Astrocyte (in vitro differentiated cells and primary cell): Measurements from ENCODE around the gene LRRC19. TPM values are rescaled to one million over a fixed set of nuclear protein-coding genes. Genes with fewer than 3 reads are reported as not detected.
A peak's percentile ranks its signal among the peaks of the same experiment; 100 is the strongest.

Experiments used
- DNase-seq: peaks from one replicate; pipeline ENCODE4 v3.0.0-alpha.2; 2010; ENCODE audit warnings: low read depth
- FAIRE-seq: peaks from 2 replicates; lab custom pipeline; 2011; peaks lifted over from hg19 to GRCh38; lab: Jason Lieb, UNC
- H2AFZ ChIP-seq: 2 replicates; pipeline ENCODE4 v1.6.0; 2012; ENCODE audit warnings: low read depth, low read length, inconsistent platforms
- H3K27ac ChIP-seq: 2 replicates; pipeline ENCODE4 v1.5.1; 2011; ENCODE audit warnings: low read depth, low read length, inconsistent platforms
- H3K27me3 ChIP-seq: 2 replicates; pipeline ENCODE4 v1.6.0; 2011; ENCODE audit warnings: low read length, inconsistent platforms; ENCODE audit not compliant: insufficient read depth
- H3K36me3 ChIP-seq: 2 replicates; pipeline ENCODE4 v1.5.1; 2011; ENCODE audit warnings: low read length, inconsistent platforms; ENCODE audit not compliant: insufficient read depth
- H3K4me1 ChIP-seq: 2 replicates; pipeline ENCODE4 v1.5.1; 2011; ENCODE audit warnings: low read length, inconsistent platforms; ENCODE audit not compliant: insufficient read depth
- H3K4me2 ChIP-seq: 2 replicates; pipeline ENCODE4 v1.6.0; 2012; ENCODE audit warnings: low read length, inconsistent platforms
- H3K4me3 ChIP-seq: 2 replicates; pipeline ENCODE4 v1.5.1; 2011; ENCODE audit warnings: low read depth, mild to moderate bottlenecking, low read length, inconsistent platforms; ENCODE audit not compliant: insufficient read depth
- H3K79me2 ChIP-seq: 2 replicates; pipeline ENCODE4 v1.6.0; 2012; ENCODE audit warnings: mild to moderate bottlenecking, low read length, inconsistent platforms; ENCODE audit not compliant: insufficient read depth
- H3K9ac ChIP-seq: 2 replicates; pipeline ENCODE4 v1.6.0; 2012; ENCODE audit warnings: mild to moderate bottlenecking, low read length, inconsistent platforms
- H3K9me3 ChIP-seq: 2 replicates; pipeline ENCODE4 v1.5.1; 2012; ENCODE audit warnings: low read depth, mild to moderate bottlenecking, low read length, inconsistent platforms; ENCODE audit not compliant: insufficient read depth
- H4K20me1 ChIP-seq: 2 replicates; pipeline ENCODE4 v1.6.0; 2012; ENCODE audit warnings: low read length, inconsistent platforms; ENCODE audit not compliant: insufficient read depth
- H3K27ac Mint-ChIP-seq: one replicate; pipeline ENCODE4 v1.8.0; 2021; ENCODE audit warnings: mild to moderate bottlenecking, mixed read lengths; ENCODE audit not compliant: unreplicated experiment
- H3K27me3 Mint-ChIP-seq: one replicate; pipeline ENCODE4 v1.8.0; 2021; ENCODE audit warnings: low read depth, mixed read lengths; ENCODE audit not compliant: unreplicated experiment
- H3K36me3 Mint-ChIP-seq: one replicate; pipeline ENCODE4 v1.8.0; 2021; ENCODE audit warnings: low read depth, mixed read lengths; ENCODE audit not compliant: unreplicated experiment
- H3K4me1 Mint-ChIP-seq: one replicate; pipeline ENCODE4 v1.8.0; 2021; ENCODE audit warnings: low read depth, mixed read lengths; ENCODE audit not compliant: unreplicated experiment
- H3K4me3 Mint-ChIP-seq: one replicate; pipeline ENCODE4 v1.8.0; 2021; ENCODE audit warnings: mild to moderate bottlenecking, moderate library complexity, mixed read lengths; ENCODE audit not compliant: unreplicated experiment
- H3K9me3 Mint-ChIP-seq: one replicate; pipeline ENCODE4 v1.8.0; 2021; ENCODE audit warnings: mild to moderate bottlenecking, mixed read lengths; ENCODE audit not compliant: unreplicated experiment
- EZH2 ChIP-seq: IDR thresholded peaks from 2 replicates; pipeline ENCODE4 v1.6.1; 2012; ENCODE audit warnings: mild to moderate bottlenecking, low read length, inconsistent platforms; ENCODE audit not compliant: insufficient read depth
- total RNA-seq: library from RNA; stranded (reverse); gene quantifications from 2 replicates; pipeline ENCODE4 v1.2.1, GENCODE V29; 2021
- TF ChIP-seq, protein P1 (sequence below): IDR thresholded peaks from 2 replicates; pipeline ENCODE4 v1.5.1; 2011; ENCODE audit warnings: low read depth, mild to moderate bottlenecking, inconsistent platforms, low read length, moderate library complexity; ENCODE audit not compliant: insufficient read depth

The LRRC19 gene
- total RNA-seq, 1 donor from 2014 or later: not detected

DNA sequence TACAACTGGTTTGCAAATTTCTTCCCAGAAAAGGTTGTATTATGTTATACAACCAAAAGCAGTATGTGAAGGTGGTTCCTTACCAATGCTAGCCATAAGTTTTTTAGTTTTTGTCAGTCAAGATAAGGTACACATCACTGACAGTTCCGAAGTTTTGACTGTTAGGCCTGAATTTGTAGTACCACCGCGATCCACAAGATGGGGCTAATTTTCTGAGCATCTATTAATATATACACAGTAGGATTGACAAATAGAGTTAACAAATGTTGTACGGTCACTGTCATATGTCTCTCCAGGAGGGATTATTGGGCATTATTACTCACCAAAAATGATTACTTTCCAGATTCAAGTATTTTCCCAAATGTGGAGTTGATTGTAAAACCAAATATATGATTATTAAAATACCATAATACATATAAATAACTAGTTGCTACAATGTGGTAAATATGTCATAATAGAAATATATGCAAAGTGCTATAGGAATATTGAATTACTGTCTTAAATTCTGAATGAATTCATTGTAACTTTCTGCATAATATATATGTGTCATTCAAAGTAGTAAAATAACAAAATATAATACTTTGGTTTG lies 28.4 kb upstream of the LRRC19 start:
- Histone ChIP-seq H2AFZ (no peak overlapping the region), H3K4me2 (no peak overlapping the region)
- TF ChIP-seq, protein P1, sequence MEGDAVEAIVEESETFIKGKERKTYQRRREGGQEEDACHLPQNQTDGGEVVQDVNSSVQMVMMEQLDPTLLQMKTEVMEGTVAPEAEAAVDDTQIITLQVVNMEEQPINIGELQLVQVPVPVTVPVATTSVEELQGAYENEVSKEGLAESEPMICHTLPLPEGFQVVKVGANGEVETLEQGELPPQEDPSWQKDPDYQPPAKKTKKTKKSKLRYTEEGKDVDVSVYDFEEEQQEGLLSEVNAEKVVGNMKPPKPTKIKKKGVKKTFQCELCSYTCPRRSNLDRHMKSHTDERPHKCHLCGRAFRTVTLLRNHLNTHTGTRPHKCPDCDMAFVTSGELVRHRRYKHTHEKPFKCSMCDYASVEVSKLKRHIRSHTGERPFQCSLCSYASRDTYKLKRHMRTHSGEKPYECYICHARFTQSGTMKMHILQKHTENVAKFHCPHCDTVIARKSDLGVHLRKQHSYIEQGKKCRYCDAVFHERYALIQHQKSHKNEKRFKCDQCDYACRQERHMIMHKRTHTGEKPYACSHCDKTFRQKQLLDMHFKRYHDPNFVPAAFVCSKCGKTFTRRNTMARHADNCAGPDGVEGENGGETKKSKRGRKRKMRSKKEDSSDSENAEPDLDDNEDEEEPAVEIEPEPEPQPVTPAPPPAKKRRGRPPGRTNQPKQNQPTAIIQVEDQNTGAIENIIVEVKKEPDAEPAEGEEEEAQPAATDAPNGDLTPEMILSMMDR: peak; percentile 96
- TF ChIP-seq EZH2: no peak

DNA sequence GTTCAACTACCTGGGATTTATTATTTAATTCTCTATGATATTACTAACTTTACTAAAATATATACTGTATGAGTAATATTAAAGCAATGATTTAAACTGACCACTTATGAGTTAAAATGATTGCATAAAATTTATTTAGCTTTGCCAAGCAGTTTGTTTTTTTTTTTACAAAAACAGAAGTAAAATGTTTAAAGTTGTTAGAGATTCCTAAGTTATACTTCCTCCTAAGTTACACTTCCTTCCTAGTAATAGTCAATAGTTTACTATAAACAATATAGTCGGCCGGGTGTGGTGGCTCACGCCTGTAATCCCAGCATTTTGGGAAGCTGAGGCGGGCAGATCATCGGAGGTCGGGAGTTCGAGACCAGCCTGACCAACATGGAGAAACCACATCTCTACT lies 23.7 kb upstream of the LRRC19 start:
- Mint-ChIP-seq H3K27ac (no peak overlapping the region), H3K4me1 (no peaks in the 10 kb centered on the region), H3K36me3 (peaks cover 6% of the 10 kb centered on the region), H3K27me3 (no peaks in the 10 kb centered on the region), H3K9me3 (no peaks in the 10 kb centered on the region), H3K4me3 (no peak overlapping the region)
- FAIRE-seq (no peak), DNase-seq (no peak)
- TF ChIP-seq EZH2: no peak
- TF ChIP-seq, protein P1: no peak
- H3K36me3 ChIP-seq: no peaks in the 10 kb centered on the region
- H3K27ac ChIP-seq: no peak overlapping the region
- no peak overlapping the region for H3K9ac ChIP-seq
- H3K4me2 ChIP-seq: no peak overlapping the region
- no peaks in the 10 kb centered on the region for H3K9me3 ChIP-seq
- no peak overlapping the region for H2AFZ ChIP-seq
- no peaks in the 10 kb centered on the region for H3K27me3 ChIP-seq
- no peaks in the 10 kb centered on the region for H4K20me1 ChIP-seq
- no peak overlapping the region for H3K4me3 ChIP-seq
- H3K79me2 ChIP-seq: no peaks in the 10 kb centered on the region
- no peaks in the 10 kb centered on the region for H3K4me1 ChIP-seq

More for the DNA sequence above, 28.4 kb upstream of the LRRC19 start:
- no peaks in the 10 kb centered on the region for H3K9me3 ChIP-seq
- H3K4me1 ChIP-seq: no peaks in the 10 kb centered on the region
- H3K4me1 Mint-ChIP-seq: no peaks in the 10 kb centered on the region
- DNase-seq (peak; percentile 8), FAIRE-seq (peak; percentile 93)
- no peak overlapping the region for H3K27ac Mint-ChIP-seq
- H3K36me3 ChIP-seq: no peaks in the 10 kb centered on the region
- H3K27me3 Mint-ChIP-seq: no peaks in the 10 kb centered on the region
- no peak overlapping the region for H3K9ac ChIP-seq
- no peaks in the 10 kb centered on the region for H3K27me3 ChIP-seq
- H3K27ac ChIP-seq: no peak overlapping the region
- H3K4me3 ChIP-seq: no peak overlapping the region
- no peak overlapping the region for H3K4me3 Mint-ChIP-seq
- peaks cover 4% of the 10 kb centered on the region for H3K36me3 Mint-ChIP-seq
- no peaks in the 10 kb centered on the region for H3K9me3 Mint-ChIP-seq
- no peaks in the 10 kb centered on the region for H3K79me2 ChIP-seq
- H4K20me1 ChIP-seq: no peaks in the 10 kb centered on the region

DNA sequence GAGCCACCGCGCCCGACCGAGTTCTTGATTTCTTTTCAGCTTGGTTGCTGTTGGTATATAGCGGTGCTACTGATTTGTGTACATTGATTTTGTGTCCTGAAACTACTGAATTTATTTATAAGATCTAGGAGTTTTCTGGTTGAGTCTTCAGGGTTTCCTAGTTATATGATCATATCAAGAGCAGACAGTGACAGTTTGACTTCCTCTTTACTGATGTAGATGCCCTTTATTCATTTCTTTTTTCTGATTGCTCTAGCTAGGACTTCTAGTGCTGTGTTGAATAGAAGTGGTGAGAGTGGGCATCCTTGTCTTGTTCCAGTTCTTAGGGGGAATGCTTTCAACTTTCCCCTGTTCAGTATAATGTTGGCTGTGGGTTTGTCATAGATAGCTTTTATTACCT lies 17.4 kb upstream of the LRRC19 start:
- no peak for TF ChIP-seq EZH2
- TF ChIP-seq, protein P1: no peak
- peaks cover 3% of the 10 kb centered on the region for H3K9me3 Mint-ChIP-seq
- H3K27me3 Mint-ChIP-seq: no peaks in the 10 kb centered on the region
- FAIRE-seq (no peak), DNase-seq (no peak)
- no peak overlapping the region for H3K4me3 Mint-ChIP-seq
- Histone ChIP-seq H3K27ac (no peak overlapping the region), H3K4me2 (no peak overlapping the region), H3K27me3 (no peaks in the 10 kb centered on the region), H3K36me3 (no peaks in the 10 kb centered on the region), H4K20me1 (no peaks in the 10 kb centered on the region), H3K4me1 (no peaks in the 10 kb centered on the region), H3K9ac (no peak overlapping the region), H3K79me2 (no peaks in the 10 kb centered on the region), H3K9me3 (no peaks in the 10 kb centered on the region), H3K4me3 (no peak overlapping the region), H2AFZ (no peak overlapping the region)
- no peak overlapping the region for H3K27ac Mint-ChIP-seq
- H3K36me3 Mint-ChIP-seq: peaks cover 13% of the 10 kb centered on the region
- no peaks in the 10 kb centered on the region for H3K4me1 Mint-ChIP-seq
